ENCODE measurements around the gene DKK3.
"Not testable (repeated sequence)": the region's sequence is repeated elsewhere in the genome, so short reads cannot be mapped to it uniquely, and the experiment has no call there.

The DKK3 gene

DNA sequence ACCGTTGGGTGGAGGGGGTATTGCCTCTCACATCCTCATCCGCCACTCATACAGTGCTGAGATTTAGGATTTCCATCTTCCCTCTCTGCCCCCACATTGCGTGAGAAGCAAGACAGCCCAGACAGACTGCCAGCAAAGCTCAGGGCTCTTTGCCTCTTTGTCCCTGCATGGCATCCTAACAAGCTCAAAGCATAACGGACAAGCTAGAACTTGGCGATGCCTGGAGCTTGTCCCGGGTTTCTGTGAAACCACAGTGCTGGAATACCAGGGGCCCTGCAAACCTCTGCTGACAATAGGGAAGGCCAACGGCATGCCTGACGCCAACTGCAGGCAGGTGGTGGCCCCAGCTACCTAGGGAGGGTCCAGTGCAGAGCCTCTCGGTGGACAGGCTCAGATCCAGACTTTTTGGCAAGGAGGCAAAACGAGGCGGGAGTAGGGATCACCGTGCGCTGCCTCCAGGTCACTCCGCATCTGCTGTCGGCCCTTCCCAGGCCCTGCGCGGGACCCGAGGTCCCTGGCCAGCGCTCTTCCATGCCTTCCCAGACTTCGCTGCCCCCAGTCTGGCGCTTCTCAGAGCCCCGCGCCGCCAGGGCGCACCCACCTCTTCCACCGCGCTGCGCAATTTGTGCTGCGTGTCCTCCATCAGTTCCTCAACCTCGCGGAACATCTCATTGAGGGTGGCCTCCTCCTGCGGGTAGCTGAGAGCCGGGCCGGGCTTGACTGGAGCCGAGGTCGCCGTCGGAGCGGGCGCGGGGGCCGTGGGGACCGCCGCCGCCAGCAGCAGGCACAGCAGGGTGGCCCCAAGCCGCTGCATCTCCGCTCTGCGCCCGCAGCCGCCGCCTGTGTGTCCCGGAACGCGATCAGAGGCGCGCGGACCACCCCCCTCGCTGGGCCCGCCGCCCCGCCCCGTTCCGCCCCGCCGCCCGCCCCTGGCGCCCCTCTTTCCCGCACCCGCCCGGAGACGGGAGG lies at the start of gene DKK3:
Gene DKK3 (minus strand): TSS at position 858 of the 969 bp plus-strand sequence. CDS start 44 bp downstream, at position 814.
- DNase-seq (ENCODE audit: low spot score): no peak

DNA sequence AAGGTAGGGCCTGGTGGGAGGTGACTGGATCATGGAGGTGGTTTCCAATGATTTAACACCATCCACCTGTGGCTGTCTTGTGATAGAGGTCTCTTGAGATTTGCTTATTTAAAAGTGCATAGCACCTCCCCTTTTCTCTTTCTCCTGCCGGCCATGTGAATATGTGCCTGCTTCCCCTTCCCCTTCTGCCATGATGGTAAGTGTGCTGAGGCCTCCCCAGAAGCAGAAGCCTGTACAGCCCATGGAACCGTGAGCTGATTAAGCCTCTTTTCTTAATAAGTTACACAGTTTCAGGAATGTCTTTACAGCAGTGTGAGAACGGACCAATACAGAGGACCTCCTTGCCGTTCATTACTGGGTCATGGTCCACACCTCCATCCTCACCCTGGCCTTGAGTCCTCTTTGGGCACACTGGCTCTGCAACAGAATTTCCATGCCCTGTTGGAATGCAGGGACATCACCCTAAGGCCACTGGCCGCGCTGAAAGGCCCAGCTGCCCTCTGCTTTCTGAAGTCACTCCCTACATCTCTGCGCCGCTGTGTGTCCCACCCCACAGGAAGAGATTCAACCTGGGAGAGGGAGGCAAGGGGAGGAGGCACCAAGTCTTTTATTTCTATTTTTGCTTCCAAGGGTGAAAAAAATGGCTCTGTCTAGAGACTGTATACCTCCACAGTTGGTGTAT lies 49.0 kb upstream of the DKK3 start:
- no peak for DNase-seq (ENCODE audit: low spot score)

DNA sequence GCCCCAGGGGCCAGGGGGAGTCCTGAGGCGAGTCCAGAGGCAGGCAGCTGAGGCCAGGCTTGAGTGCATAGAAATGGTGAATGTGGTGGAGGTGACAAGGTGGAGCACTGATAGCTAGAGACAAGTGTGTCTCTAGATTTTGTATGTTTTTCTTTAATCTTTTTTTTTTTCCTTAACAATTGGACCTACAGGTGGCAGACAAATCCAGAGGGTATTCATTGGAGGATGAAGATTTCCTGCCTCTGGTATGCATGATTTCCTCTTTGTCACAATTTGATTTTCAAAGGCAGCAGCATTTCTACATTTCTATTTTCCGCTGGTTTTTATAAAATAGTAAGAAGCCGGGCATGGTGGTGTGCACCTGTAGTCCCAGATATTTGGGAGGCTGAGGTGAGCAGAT lies 47.7 kb upstream of the DKK3 start:
- no peak for DNase-seq (ENCODE audit: low spot score)

DNA sequence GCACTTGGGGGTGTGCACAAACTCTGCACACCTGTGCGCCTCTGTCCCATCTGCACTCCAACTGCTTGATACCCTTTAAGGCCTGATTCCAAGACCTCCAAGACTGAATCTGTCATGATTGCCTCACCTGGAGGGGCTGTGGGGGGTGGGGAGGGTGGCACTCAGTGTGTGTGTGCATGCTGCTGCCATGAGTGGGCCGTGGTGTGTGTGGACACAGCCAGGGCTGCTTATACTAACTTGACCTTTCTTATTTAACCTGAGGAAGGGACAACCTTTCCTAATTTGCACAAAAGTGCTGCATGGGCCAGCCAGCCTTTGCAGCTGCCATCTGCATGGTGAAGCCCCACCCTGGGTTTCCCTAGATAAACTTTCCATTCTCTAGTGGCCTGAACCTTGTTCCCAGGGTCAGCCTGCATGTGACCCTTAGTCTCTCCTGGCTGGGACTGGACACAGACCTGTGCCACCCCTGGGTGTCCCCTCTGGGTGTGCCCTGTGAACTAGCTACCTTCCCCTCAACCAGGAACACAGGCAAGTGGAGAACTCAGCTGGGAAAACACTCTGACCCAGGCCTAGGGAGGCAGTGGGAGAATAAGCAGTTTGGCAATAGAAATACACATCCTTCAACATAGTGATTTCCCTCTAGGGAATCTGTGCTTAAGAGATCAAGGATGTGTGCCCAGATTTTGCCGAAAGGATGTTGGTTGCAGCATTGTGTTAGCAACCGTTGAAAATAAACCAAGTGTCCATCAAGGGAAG lies 45.4 kb upstream of the DKK3 start:
- DNase-seq (ENCODE audit: low spot score): no peak

DNA sequence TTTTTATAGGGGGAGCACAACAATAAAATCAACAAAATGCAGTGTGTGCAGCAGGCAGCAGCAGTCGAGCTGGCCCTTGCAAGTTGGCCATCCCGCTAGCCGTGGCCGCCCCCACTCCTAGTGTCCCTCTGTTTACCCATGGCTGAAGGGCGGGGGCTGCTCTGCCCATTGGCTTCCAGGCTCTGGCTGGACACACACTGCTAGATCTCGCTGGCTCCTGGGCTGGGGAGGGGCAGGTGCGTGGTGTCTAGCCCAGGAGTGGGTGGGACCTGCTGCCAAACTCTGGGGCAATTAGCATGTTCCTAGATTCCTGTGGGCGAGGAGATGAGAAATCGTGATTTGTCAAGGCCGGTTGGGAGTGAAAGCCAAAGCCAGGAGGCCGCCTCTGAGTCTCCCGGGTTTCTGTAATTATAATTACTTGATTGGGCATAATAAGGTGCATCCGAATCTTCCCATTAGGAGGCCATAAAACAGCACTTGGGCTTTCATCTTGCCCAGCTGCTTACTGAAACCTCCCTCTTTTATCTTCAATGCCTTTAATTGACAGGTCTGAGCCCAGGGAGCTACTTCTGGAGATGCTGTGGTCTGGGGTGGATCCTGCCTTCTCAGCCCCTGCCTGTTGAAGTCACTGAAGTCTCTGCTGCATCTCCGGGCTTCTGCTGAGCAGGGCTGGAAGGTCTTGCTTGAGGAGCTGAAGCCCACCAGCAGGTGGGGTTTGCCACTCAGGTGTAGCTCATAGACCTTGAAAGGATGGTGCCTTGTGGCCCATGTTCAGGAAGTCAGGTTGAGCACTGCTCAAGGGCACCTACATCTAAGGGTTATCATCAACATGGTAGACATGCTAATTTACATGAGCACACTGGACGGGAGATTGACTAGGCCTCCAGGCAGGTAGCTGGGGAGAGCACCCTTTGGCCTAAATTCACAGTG lies 44.5 kb upstream of the DKK3 start:
- peak; percentile 41 for DNase-seq (ENCODE audit: low spot score)

DNA sequence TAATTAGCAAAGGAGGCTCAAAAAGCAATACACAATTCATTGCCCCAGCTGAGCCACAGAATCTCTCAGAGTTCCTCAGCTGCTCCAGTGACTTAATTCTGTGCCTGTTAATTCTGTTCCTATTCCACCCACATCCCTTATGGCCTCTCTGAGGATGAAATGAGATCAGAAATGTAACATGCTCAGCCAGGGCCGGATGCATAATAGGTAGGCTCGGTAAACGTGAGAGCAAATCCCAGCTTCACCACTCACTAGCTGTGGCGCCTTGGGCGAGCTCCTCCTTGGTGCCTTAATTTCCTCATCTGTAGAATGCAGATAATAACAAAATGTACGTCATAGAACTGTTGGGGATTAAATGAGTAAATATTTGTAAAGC lies 42.8 kb upstream of the DKK3 start:
- DNase-seq (ENCODE audit: low spot score): no peak

DNA sequence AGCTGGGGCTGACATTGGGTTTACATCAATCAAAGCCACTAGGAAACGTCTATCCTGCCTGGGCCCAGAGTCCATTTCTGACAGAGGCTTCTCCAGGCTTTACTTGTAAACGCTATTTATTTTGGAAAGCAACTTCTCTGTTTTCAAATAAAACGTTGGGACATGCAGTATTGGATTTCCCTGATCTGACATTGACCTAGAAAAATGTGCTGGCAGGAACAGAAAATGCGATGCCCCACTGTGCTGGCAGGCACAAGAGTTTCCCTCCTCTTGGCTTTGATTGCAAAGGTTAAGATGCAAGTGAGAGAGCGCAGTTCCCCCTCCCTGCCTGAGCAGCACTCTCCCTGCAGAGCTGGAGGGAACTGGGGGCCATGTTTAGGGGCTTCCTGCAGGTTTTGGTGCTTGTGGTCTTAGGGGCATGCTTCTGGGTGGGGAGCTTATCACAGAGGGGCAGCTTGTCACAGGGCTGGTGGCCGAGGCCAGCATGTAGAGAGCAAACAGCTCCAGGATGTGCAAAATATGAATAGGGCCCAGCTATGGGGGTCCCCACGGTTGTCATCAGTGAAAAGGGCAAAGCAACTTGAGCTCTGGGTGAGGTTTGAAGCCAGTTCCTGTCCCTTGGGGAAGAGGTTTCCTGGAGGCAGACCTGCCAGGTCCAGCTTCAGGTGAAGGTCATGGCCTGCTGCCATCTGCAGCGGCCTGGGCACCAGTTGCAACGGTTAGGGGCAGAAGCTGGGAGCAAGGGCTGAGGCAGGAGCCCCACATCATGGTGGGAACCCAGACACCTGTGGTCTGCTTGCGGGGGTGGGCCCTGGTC lies 42.3 kb upstream of the DKK3 start:
- no peak for DNase-seq (ENCODE audit: low spot score)

DNA sequence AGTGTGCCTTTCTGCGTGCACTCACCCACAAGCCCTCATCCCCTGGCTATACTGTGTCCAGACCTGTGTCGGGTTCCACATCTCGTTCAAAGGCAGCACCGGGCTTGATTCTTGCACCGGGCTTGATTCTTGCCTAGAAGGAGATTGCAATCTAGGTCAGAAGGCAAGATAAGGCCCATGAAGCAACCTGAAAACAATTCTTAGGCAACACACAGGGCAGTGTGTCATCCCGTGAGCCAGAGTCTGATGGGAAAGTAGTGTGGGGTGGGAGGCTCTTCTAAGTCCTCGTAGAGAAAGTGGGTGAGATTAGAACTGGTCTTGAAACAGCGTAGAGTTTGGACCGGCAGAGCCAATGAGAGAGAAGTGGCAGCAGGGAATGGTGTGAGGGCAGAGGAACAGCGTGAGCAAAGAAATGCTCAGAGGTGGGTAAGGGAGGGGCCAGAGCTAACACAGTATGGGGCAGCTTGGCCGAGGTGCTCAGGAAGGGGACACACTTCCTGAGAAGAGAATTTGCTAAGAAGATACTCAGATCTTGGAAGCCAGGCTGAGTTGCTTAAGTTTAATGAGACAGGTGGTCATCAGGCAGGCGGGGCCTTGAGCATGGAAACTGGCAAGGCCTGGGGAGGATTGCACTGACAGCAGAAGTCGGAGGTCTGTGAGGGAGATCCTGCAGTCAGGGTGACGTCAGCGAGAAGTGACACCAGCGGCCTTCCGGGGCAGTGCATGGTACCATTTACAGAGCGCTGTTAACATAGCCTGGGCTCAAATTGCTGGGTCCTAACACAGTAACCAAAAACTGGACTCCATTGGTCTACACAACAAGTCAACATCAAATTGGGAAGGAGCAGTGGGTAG lies 40.7 kb upstream of the DKK3 start:
- no peak for DNase-seq (ENCODE audit: low spot score)

DNA sequence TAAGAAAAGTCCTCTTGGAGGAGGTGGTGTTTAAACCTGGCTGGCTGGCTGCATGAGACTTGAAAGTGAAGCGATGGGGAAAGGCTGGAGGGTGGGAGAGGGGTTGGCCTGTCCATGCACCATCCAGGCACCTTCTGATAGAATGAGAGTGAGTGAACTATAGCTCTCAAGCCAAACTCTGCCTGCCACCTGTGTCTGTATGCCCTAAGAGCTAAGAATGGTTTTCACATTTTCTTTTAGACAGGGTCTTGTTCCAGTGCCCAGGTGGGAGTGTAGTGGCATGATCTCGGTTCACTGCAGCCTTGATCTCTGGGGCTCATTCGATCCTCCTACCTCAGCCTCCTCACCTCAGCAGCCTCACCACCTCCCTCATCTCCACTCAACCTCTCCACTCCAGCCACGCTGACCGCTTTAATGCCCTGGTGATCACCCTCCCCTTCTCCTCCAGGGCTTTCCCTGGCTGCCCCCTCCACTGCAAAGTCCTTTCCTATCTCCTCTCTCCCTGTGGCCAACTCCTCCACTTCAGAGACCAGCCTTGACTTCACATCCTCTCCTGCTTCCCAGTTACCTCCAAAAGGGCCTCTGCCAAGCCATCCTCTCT lies 38.3 kb upstream of the DKK3 start:
- no peak for DNase-seq (ENCODE audit: low spot score)

DNA sequence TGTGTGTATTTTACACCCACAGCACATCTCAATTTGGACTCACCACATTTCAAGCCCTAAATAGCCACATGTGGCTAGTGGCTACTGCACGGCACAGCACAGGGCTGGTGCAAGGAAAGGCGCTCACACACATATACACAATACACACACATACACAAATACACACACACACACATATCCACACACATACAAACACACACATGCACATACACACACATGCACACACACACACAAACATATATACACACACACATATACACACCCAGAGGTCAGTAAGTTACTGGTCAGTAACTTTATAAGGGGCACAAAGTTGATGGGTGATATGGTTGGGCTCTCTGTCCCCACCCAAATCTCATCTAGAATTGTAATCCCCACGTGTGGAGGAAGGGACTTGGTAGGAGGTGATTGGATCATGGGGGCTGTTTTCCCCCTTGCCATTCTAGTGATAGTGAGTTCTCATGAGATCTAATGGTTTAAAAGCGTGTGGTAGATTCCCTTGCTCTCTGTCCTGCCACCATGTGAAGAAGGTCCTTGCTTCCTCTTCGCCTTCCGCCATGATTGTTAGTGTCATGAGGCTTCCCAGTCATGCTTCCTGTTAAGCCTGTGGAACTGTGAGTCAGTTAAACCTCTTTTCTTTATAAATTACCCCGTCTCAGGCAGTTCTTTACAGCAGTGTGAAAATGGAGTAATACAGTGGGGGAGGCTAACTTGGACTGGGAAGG lies 37.6 kb upstream of the DKK3 start:
- no peak for DNase-seq (ENCODE audit: low spot score)

DNA sequence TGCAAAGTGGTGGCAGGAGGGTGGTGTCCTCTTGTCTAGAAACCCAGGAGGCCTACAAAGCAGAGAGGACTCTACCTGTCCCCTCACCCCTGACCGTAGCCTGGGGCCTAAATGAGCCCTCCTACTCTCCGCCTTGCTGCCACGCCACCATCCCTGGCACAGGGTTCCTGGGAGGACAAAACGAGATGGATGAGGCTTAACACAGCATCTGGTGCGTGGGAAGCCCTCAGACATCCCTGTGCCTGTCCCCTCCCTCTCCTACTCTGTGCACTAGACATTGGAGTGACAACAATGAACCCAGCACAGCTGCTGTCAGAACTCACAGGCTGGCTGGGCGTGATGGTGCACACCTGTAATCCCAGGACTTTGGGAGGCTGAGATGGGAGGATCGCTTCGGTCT lies 36.4 kb upstream of the DKK3 start:
- DNase-seq (ENCODE audit: low spot score): no peak

DNA sequence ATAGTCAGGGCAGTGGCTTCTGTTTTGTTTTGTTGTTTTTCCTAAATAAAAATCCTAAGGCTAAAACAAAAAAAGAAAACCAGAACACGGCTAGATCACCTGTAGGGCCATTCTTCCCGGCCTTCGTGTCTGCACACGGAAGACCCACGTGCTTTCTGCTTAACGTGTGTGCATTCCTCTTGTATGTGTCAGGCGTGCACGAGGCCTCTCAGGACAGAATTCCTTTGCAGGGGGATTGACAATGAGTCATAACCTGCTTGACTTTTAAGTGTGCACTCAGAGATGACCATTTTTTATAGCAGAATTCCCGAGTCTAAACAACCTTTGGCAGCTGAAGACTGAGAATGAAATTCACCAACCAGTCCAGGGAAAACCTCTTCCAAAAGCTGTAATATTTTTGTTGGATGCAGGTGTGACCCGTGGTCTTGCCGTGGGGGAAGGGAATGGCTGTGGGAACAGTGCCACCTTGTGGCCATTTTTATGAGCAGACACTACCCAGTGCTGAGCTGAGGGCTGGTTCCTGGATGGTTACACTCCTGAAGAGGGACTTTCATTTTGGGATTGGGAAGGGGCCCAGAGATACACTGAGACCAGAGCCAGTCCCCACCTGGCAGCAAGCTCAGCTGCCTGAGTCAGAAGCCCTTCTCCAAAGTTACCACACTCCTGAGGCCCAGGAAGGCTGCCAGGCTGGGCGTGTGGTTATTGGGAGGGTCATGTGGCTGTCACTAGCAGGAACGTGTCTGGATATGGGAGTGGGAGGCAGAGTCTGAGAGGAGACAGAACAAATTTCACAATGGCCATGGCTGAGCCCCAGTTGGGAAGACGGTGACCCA lies 35.7 kb upstream of the DKK3 start:
- peak; percentile 99 for DNase-seq (ENCODE audit: low spot score)

DNA sequence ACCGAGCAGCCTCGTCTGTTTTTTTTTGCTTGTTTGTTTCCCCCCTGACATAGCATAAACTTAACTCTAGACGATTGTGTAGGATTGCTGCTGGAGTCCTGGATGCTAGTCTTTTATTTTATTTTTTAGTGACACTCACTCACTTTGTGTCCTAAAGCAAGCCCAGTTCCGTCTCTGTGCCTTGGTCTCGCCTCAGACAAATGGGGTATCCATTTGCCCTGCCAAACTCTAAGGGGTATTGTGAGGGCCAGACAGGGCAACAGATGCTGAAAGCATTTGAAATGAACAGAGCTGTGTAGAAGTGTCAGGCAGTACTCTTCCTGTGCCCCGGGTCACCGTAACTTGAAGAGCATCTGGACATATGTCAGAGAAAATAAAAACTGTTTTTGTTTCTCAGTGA lies 34.8 kb upstream of the DKK3 start:
- DNase-seq (ENCODE audit: low spot score): no peak

DNA sequence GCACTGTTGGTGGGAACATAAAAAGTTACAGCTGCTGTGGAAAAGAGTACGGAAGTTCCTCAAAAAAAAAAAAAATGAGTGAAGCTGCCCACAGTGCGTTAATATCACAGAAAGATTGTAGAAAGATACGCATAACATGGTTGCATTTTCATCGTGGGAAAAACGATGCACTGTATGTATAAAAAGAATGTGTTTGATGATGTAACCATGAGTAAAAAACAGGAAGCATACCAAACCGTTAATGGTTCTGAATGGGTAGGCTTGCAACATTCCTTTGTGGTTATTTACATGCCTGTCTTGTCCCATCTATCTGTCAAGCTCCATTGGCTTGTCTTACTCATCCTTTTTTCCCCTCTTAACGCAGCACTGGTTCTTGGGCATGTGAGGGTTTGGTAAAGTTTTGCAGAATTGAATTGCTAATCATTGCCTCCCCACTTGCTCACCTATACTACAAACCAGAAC lies 33.8 kb upstream of the DKK3 start:
- peak; percentile 93 for DNase-seq (ENCODE audit: low spot score)

DNA sequence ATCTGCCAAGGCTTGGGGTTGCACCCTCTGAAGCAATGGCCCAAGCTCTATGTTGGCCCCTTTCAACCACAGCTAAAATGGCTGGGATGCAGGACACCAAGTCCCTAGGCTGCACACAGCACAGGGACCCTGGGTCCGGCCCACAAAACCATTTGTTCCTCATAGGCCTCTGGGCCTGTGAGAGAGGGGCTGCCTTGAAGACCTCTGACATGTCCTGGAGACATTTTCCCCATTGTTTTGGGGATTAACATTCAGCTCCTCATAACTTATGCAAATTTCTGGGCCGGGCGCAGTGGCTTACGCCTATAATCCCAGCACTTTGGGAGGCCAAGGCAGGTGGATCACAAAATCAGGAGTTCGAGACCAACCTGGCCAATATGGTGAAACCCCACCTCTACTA lies 32.3 kb upstream of the DKK3 start:
- not testable (repeated sequence) for DNase-seq (ENCODE audit: low spot score)

DNA sequence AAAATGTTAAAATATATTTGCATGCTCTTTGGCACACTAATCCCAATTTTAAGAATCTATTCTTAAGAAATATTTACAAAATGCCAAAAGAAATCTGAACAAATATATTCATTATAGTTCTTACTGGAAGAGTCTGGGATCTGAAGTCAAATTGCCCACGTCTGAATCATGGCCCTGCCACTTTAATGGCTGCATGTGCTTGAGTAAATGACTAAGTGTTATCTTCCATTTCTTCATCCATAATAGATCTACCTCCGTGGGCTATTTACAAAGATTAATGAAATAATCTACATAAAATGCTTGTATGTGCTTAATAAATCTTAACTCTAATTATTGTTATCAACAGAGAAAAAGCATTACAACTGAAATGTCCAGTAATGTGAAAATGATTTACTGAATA lies 24.5 kb upstream of the DKK3 start:
- no peak for DNase-seq (ENCODE audit: low spot score)

DNA sequence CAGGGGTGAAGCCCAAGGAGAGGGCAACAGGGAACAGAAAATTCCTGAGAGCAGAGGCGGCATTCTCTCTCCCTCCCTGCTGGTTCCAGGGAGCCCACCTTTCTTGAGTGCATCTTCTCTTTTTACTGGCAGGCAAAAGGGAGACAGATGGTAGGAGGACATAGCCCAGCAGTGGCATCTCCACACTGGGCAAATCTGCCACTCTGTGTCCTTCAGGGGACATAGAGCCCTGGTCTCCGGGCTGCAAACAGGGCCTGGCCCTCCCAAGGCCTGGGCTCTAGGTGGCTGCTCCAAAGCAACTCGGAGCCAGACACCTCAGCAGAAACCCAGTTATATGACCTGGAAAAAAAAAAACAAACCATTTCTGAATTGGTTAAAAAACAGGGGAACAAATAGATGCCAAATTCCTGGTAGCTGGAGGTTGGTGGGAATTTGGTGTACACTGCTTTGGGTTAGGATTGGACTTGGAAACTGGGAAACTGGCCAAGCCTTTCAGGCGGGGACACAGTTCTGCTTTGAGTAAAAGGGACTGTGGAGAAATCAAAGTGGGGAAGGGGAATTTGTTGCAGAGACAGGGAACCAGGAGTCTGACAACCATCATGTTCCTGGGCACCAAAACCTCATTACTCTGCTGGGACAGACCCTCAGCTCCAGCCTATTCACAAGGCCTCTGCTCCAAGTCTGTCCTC lies 23.6 kb upstream of the DKK3 start:
- DNase-seq (ENCODE audit: low spot score): no peak
